ENCODE measurements around the gene PRDM2.

DNA sequence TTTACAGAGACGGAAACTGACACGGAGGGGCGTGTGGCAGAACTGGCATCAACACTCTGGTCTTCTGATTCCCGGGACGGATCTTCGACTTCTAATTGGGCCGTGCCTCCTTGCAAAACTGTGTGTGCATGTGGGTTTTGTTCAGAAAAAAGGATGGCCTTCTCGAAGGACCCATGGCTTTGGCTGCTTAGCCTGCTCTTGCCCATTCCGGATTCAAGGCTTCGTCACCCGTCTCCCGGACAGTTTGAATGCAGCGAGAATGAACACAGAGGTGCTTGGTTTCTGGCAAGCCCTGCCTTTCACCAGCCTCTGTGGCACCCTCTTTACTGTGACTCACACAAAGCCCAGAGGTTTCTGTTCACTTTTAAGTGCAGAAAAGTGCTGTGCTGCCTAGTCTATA is 120.1 kb downstream of the PRDM2 start:
- TF ChIP-seq, protein P1, sequence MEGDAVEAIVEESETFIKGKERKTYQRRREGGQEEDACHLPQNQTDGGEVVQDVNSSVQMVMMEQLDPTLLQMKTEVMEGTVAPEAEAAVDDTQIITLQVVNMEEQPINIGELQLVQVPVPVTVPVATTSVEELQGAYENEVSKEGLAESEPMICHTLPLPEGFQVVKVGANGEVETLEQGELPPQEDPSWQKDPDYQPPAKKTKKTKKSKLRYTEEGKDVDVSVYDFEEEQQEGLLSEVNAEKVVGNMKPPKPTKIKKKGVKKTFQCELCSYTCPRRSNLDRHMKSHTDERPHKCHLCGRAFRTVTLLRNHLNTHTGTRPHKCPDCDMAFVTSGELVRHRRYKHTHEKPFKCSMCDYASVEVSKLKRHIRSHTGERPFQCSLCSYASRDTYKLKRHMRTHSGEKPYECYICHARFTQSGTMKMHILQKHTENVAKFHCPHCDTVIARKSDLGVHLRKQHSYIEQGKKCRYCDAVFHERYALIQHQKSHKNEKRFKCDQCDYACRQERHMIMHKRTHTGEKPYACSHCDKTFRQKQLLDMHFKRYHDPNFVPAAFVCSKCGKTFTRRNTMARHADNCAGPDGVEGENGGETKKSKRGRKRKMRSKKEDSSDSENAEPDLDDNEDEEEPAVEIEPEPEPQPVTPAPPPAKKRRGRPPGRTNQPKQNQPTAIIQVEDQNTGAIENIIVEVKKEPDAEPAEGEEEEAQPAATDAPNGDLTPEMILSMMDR (IDR thresholded peaks at IDR 0.05): no peak
- TF ChIP-seq RXRA (IDR thresholded peaks at IDR 0.05; ENCODE audit: borderline replicate concordance, low read depth) (no peak), EP300 (IDR thresholded peaks at IDR 0.05; ENCODE audit: borderline replicate concordance in 1 of 2, low read depth in 1 of 2, low read length in 1 of 2) (no peak)
